ENCODE measurements around the gene FTCDNL1. TPM values are rescaled to one million over a fixed set of nuclear protein-coding genes. Genes with fewer than 3 reads are reported as not detected.

FTCDNL1 gene
- total RNA-seq, 1 donor from 2014 or later, result 0.06 TPM

DNA sequence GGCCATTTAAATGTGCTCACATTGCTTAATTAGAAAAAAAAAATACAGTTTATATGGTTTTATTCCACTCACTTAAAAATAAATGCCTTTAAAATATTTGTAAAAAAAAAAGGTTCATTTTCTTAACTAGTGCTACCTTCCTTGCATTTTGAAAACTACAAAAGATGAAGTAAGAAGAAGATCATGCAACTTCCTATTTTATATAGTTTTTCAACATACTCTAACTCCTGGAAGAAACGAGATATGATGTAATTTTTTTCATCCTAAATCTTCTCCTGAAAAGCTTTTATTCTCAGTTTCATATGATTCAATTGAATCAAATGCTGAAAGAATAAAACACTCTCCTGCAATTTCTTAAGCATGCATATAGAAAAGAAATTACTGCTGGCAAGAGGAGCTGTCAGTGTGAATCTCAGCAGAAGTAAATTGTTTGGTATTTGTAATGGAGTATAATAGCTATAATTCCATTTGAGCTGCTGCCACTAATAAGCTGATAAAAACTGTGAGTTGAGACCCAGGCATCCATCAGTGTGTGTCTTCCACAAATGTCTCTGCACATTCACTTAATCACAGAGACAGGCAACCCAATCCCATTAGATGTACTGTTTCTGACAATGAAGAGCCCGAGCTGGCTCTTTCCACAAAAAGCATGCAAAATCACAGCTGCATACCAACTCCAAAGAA is 3.7 kb downstream of the FTCDNL1 start:
- no peak for DNase-seq (ENCODE audit: low read depth)
- H3K4me3 ChIP-seq (ENCODE audit: low read depth, low read length), result no peak overlapping the region
- TF ChIP-seq, protein P1, sequence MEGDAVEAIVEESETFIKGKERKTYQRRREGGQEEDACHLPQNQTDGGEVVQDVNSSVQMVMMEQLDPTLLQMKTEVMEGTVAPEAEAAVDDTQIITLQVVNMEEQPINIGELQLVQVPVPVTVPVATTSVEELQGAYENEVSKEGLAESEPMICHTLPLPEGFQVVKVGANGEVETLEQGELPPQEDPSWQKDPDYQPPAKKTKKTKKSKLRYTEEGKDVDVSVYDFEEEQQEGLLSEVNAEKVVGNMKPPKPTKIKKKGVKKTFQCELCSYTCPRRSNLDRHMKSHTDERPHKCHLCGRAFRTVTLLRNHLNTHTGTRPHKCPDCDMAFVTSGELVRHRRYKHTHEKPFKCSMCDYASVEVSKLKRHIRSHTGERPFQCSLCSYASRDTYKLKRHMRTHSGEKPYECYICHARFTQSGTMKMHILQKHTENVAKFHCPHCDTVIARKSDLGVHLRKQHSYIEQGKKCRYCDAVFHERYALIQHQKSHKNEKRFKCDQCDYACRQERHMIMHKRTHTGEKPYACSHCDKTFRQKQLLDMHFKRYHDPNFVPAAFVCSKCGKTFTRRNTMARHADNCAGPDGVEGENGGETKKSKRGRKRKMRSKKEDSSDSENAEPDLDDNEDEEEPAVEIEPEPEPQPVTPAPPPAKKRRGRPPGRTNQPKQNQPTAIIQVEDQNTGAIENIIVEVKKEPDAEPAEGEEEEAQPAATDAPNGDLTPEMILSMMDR (conservative IDR thresholded peaks at IDR 0.05; ENCODE audit: low read depth, low read length), result no peak

DNA sequence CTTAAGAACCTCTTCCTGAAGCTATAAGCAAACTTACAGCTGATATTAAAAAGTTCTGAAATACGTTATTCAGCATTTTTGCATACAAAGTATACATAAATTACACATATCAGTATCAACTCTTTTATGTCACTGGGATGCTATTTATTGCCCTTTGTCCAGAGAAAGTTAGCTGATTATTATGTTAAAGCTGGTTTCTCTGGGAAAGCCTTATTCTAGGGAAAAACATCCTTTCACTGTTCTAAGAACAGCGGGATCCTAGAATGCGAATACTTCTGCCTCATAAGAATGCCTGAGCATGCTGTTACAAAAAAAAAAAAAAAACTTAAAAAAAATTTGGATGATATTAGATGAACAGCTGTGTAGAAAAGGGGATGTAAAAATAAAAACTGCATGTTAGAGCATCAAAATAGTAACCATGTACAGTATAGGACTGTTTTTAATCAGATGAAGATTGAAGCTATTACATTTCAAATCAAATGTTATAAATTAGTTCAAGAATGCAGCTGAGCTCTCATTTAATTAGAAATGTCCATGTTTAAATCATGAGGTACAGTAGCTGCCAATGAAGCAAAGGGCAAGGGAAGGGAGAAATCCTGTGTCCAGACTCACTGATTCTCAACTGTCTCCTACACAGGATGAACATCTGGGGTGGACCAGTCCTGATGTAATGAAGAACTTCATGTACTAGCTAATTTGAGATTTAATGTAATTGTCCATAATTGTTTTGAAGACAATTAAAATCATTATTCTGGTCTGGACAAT is 8.2 kb downstream of the FTCDNL1 start:
- no peak for DNase-seq (ENCODE audit: low read depth)
- TF ChIP-seq, protein P1 (conservative IDR thresholded peaks at IDR 0.05; ENCODE audit: low read depth, low read length), result no peak
- no peak overlapping the region for H3K4me3 ChIP-seq (ENCODE audit: low read depth, low read length)

DNA sequence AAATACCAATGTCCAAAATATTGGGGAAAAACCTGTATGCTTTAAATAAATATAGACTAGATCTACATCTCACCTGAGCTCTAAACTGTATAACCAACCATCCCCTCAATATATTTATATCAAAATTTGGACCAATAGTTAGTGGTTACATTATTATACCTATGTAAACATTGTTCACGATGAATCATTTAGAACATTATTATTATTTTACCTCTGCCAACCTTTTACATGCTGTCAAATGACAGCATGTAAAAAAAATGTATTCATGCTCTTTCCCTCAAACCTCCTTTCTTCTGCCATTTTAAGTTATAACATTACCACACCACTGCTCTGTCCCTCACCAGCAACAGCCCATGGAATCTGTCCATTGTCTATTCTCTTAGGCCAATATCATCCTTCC is 9.6 kb downstream of the FTCDNL1 start:
- DNase-seq (ENCODE audit: low read depth), result no peak
- H3K4me3 ChIP-seq (ENCODE audit: low read depth, low read length), result no peak overlapping the region
- TF ChIP-seq, protein P1 (conservative IDR thresholded peaks at IDR 0.05; ENCODE audit: low read depth, low read length), result no peak

DNA sequence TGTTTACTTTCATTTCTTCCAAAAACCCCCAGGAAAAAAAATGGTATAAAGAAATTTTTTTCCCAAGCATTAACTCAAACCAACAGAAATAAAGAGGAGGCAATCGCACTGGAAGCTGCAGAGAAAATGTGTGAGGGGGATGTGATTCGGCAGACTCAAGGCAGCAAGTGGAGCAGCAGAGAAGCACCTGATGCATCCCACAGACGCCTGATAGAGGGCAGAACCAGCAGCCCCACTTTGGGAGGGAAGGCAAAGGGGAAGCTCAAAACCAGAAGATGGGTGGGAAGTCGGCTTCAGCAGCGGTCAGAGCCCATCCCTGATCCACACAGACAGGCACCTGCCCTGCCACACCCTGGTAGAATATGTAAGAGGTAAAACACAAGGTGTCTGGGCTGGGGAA is 12.6 kb downstream of the FTCDNL1 start:
- no peak for DNase-seq (ENCODE audit: low read depth)
- no peak overlapping the region for H3K4me3 ChIP-seq (ENCODE audit: low read depth, low read length)
- TF ChIP-seq, protein P1 (conservative IDR thresholded peaks at IDR 0.05; ENCODE audit: low read depth, low read length), result no peak

DNA sequence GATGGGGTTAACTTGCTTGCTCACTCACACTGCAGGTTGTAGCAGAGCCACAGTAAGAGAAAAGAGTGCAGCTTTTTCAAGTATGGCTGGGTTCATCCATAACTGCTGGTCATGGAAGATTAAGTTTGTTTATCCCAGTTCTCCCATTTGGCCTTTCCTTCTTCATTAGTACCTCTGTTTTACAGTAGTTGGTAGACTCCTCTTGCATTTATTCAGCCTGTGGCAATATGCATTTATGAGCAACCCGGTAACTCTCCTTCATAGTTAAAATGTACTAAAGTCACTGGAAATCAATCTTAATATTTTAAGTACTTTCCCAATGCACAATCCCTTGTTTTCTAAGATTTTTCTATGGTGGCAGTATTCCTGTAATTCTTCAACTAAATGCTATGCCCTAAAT is 14.0 kb downstream of the FTCDNL1 start:
- no peak overlapping the region for H3K4me3 ChIP-seq (ENCODE audit: low read depth, low read length)
- TF ChIP-seq, protein P1 (conservative IDR thresholded peaks at IDR 0.05; ENCODE audit: low read depth, low read length), result no peak
- DNase-seq (ENCODE audit: low read depth), result no peak

DNA sequence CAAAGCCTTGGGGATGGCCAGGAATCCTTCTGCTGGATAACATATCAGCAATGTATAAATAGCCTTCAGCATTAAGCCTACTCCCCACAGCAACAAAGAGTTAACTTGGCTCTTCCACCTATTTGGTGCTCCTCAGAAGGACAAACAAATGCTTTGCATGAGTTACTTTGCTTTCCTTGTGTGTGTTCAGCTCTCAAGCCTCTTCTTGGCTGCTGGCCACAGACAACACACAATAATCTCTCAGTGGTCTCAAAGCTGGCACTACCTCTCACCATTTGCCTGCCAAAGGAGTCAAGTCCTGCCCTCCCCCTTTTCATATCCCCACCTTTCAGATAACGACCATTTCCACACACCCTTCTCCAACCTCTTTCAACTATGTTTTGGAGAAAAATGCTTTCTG is 17.5 kb downstream of the FTCDNL1 start:
- no peak overlapping the region for H3K4me3 ChIP-seq (ENCODE audit: low read depth, low read length)
- TF ChIP-seq, protein P1 (conservative IDR thresholded peaks at IDR 0.05; ENCODE audit: low read depth, low read length), result no peak
- no peak for DNase-seq (ENCODE audit: low read depth)
